DOHH2 (cell line): Measurements from ENCODE around the gene PARP8.

Experiments used
- H3F3A ChIP-seq: fragments of 200-600 bp; sonication (generic), shearing (Covaris generic); 2 replicates; pipeline ENCODE4 v1.6.0; 2016; ENCODE audit warnings: antibody characterized with exemption, mild to moderate bottlenecking; ENCODE audit not compliant: control insufficient read depth, insufficient read depth
- H3K27ac ChIP-seq: fragments of 200-600 bp; sonication (generic); 2 replicates; pipeline ENCODE4 v1.5.1; 2014; ENCODE audit warnings: low read depth, mild to moderate bottlenecking, low read length, moderate library complexity
- H3K27me3 ChIP-seq: fragments of 200-600 bp; sonication (generic); 2 replicates; pipeline ENCODE4 v1.6.1; 2014; ENCODE audit warnings: mild to moderate bottlenecking, low read length, mixed read lengths; ENCODE audit not compliant: control insufficient read depth
- H3K36me3 ChIP-seq: fragments of 200-600 bp; sonication (generic); 2 replicates; pipeline ENCODE4 v1.6.1; 2014; ENCODE audit warnings: mild to moderate bottlenecking, low read length, moderate library complexity, mixed read lengths; ENCODE audit not compliant: control insufficient read depth
- H3K4me1 ChIP-seq: fragments of 200-600 bp; sonication (generic); 2 replicates; pipeline ENCODE4 v1.6.1; 2014; ENCODE audit warnings: mild to moderate bottlenecking, low read length, mixed read lengths; ENCODE audit not compliant: control insufficient read depth
- H3K4me2 ChIP-seq: fragments of 200-600 bp; sonication (generic); 2 replicates; pipeline ENCODE4 v1.6.0; 2014; ENCODE audit warnings: mild to moderate bottlenecking, low read length, moderate library complexity
- H3K4me3 ChIP-seq: fragments of 200-600 bp; sonication (generic); 2 replicates; pipeline ENCODE4 v1.5.1; 2014; ENCODE audit warnings: mild to moderate bottlenecking, low read length, mixed read lengths
- H3K79me2 ChIP-seq: fragments of 200-600 bp; sonication (generic); 2 replicates; pipeline ENCODE4 v1.6.1; 2014; ENCODE audit warnings: mild to moderate bottlenecking, low read length, mixed read lengths; ENCODE audit not compliant: control insufficient read depth
- H3K9me2 ChIP-seq: fragments of 200-600 bp; sonication (generic); replicated peaks from 2 replicates; pipeline ENCODE4 v1.6.1; 2014; ENCODE audit warnings: mild to moderate bottlenecking, low read length, mixed read lengths; ENCODE audit not compliant: control insufficient read depth
- H3K9me3 ChIP-seq: fragments of 200-600 bp; sonication (generic); 2 replicates; pipeline ENCODE4 v1.6.1; 2014; ENCODE audit warnings: antibody characterized with exemption, low read length, mixed read lengths; ENCODE audit not compliant: control insufficient read depth, insufficient read depth
- H4K20me1 ChIP-seq: fragments of 200-600 bp; sonication (generic); 2 replicates; pipeline ENCODE4 v1.6.0; 2014; ENCODE audit warnings: low read depth, mild to moderate bottlenecking, antibody characterized with exemption, low read length, moderate library complexity; ENCODE audit not compliant: control insufficient read depth, insufficient read depth
- CTCF ChIP-seq: fragments of 200-600 bp; sonication (generic); IDR thresholded peaks from one replicate; pipeline ENCODE4 v1.5.1; 2014; ENCODE audit warnings: antibody characterized with exemption, mild to moderate bottlenecking, low read depth, low read length; ENCODE audit not compliant: poor library complexity, severe bottlenecking
- EZH2phosphoT487 ChIP-seq: fragments of 200-600 bp; sonication (generic); IDR thresholded peaks from 2 replicates; pipeline ENCODE4 v1.6.1; 2017; ENCODE audit warnings: borderline replicate concordance, mild to moderate bottlenecking, antibody characterized with exemption, low read length, moderate library complexity, mixed read lengths

The PARP8 gene

GRCh38 chr5:50711280-50711679, 44.8 kb downstream of the PARP8 start:
- Histone ChIP-seq H3F3A (no peaks in the 10 kb centered on the region), H3K4me2 (peak overlapping the region; percentile 51), H3K27me3 (no peaks in the 10 kb centered on the region), H3K79me2 (peaks cover 93% of the 10 kb centered on the region), H3K36me3 (peaks cover 17% of the 10 kb centered on the region), H3K4me3 (peak overlapping the region; percentile 34), H3K9me2 (no peaks in the 10 kb centered on the region), H4K20me1 (0 out of 2 replicates have a peak, but pooled peaks cover 4% of the 10 kb centered on the region), H3K27ac (no peak overlapping the region), H3K4me1 (peaks cover 26% of the 10 kb centered on the region), H3K9me3 (no peaks in the 10 kb centered on the region)
- TF ChIP-seq CTCF (no peak), EZH2phosphoT487 (no peak)

- Histone ChIP-seq H3K9me2 (no peaks in the 10 kb centered on the region), H3K4me3 (no peak overlapping the region), H3F3A (no peaks in the 10 kb centered on the region), H3K79me2 (peaks cover 92% of the 10 kb centered on the region), H3K4me1 (peaks cover 31% of the 10 kb centered on the region), H4K20me1 (0 out of 2 replicates have a peak, but pooled peaks cover 4% of the 10 kb centered on the region), H3K36me3 (peaks cover 13% of the 10 kb centered on the region), H3K4me2 (no peak overlapping the region), H3K27ac (no peak overlapping the region), H3K9me3 (no peaks in the 10 kb centered on the region), H3K27me3 (no peaks in the 10 kb centered on the region)
- no peak for TF ChIP-seq CTCF
- TF ChIP-seq EZH2phosphoT487 = no peak
Measured at GRCh38 chr5:50712479-50712878, 46.0 kb downstream of the PARP8 start.

- TF ChIP-seq EZH2phosphoT487 (no peak), CTCF (no peak)
- Histone ChIP-seq H3F3A (no peaks in the 10 kb centered on the region), H3K27ac (no peak overlapping the region), H3K4me2 (no peak overlapping the region), H3K36me3 (peaks cover 13% of the 10 kb centered on the region), H3K4me3 (no peak overlapping the region), H3K9me3 (no peaks in the 10 kb centered on the region), H3K27me3 (no peaks in the 10 kb centered on the region), H3K4me1 (peaks cover 33% of the 10 kb centered on the region), H4K20me1 (0 out of 2 replicates have a peak, but pooled peaks cover 4% of the 10 kb centered on the region), H3K79me2 (peaks cover 94% of the 10 kb centered on the region), H3K9me2 (no peaks in the 10 kb centered on the region)
Measured at GRCh38 chr5:50715001-50715400, 48.6 kb downstream of the PARP8 start.
